T-helper 1 cell (primary cell): ENCODE results near the gene NCAPD2.

ENCODE experiments used
- DNase-seq, 5 donors: peaks; one replicate each; pipeline ENCODE4 v3.0.0-alpha.2; 2012 to 2020

The NCAPD2 gene

DNA sequence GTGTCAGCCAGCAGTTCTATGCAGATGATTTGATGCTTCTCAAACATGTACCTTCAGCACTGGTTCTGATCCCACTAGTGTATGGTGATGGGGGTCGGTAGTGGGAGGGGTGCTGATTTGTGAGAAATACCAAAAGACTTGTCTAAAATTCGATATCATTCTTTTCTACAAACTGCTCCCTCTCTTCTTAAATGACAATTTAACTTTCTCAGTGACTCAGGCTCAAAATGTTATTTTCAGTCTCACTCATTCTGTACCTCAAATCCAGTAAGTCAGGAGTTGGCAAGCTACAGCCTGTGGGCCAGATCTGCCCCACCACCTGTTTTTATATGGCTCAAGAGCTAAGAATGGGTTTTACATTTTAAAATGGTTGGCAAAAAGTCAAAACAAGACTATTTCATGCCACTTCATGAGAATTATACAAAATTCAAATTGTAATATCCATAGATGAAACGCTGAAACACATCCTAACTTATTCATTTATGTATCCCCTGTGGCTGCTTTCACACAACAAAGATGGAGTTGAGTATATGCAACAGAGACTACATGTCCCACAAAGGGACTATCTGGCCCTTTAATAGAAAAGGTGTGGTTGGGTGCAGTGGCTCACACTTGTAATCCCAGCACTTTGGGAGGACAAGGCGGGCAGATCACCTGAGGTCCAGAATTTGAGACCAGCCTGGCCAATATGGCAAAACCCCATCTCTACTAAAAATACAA, 80.8 kb downstream of the NCAPD2 start:
- peak in 1 of 5 donors; percentile 30 for DNase-seq

DNA sequence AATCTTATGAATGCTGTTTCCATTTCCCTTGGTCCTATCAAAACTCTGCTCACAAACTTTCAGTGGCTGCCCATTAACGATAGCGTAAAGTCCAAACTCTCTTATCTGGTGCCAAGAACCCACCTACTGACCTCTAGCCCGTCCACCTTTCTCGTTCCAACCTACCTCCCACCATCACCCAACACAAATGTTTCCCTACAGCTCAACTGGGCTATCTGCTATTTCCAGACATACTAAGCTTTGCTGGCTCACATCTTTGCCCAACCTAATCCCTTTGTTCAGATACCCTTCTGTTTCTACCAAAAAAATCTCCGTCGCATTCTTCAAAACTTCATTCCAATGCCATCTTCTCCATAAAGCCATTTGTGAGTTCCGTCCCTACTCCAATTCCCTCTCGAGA, 81.7 kb downstream of the NCAPD2 start:
- no peak for DNase-seq
